Head of caudate nucleus (tissue), 42 donors: Measurements from ENCODE around the gene ZNF793.

ENCODE experiments used
- DNase-seq, 42 donors: peaks; one replicate each; pipeline versions ENCODE4 v3.0.0 to v3.0.0-alpha.2; 2020 to 2021; ENCODE audit warnings: mixed read lengths in 7 of 42
- intact Hi-C: fragments of 100-400 bp; cut with DNase I; formaldehyde crosslinking; loops from one replicate; pipeline ENCODE4 v1.15.0; 2022

The ZNF793 gene

DNA sequence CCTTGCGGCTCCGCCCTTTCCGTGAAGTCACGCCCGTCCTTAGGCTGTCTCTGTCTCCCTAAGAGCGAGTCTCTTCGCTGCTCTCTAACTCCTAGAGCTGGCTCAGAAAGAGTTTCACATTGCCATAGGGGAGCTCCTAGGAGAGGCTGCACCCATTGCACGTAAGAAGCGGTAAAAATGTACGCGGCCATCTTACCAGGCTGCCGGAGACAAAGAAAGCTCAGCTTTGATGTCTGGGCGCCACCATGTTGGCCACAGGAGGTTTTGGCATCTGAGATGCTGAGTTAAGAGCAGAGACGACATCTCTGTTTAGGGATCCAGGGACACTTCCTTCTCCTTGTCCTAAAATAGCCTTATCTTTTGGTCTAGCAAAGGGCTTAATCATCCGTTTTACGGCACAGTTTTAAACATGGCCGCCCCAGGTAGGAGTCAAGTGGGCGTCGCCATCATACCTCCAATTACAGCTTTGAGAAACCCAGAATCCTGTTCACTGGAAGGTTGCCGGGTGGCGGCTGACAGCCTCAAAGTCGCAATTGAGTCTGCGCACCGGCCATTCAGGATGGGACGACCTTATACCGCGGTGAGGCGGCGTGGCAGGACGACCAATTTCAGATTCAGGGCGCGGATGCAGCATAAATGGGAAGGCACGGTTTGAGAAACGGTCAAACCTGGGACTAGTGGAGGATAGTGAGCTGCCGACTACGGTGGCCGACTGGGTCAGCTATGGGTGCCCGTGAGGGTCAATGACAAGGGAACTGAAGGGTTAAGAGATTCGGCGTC is at the start of gene ZNF793:
Gene ZNF793, plus strand, starts transcription at position 553 of the 780 bp plus-strand sequence. CDS start 16,501 bp downstream, outside the sequence.
- intact Hi-C loops: loop anchor here (2.0 kb wide), 1 partner anchor 38 kb away; the partner anchor contains the start of gene ZNF570
- peak; percentile 75 to 93 (median 84) for DNase-seq

DNA sequence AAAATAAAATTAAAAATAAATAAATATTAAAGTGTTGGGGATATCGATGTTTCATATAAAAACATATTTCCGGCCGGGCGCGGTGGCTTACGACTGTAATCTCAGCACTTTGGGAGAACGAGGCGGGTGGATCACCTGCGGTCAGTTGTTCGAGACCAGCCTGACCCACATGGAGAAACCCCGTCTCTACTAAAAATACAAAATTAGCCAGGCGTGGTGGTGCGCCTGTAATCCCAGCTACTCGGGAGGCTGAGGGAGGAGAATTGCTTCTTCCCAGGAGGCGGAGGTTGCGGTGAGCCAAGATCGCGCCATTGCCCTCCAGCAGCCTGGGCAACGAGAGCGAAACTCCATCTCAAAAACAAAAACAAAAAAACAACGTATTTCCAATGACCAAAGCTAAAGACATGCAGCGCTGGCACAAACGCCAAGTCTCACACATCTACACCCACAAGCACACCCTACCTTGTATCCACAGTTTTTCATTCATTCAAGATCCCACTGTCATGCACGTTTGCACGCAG is 40.4 kb upstream of the ZNF793 start:
- intact Hi-C loops: loop anchor here (5.0 kb wide), 2 partner anchors 94 to 629 kb away; partner anchors contain the start of genes ZNF527 and ZNF790
- peak in 8 of 42 donors; percentile 0 to 29 (median 10) for DNase-seq

DNA sequence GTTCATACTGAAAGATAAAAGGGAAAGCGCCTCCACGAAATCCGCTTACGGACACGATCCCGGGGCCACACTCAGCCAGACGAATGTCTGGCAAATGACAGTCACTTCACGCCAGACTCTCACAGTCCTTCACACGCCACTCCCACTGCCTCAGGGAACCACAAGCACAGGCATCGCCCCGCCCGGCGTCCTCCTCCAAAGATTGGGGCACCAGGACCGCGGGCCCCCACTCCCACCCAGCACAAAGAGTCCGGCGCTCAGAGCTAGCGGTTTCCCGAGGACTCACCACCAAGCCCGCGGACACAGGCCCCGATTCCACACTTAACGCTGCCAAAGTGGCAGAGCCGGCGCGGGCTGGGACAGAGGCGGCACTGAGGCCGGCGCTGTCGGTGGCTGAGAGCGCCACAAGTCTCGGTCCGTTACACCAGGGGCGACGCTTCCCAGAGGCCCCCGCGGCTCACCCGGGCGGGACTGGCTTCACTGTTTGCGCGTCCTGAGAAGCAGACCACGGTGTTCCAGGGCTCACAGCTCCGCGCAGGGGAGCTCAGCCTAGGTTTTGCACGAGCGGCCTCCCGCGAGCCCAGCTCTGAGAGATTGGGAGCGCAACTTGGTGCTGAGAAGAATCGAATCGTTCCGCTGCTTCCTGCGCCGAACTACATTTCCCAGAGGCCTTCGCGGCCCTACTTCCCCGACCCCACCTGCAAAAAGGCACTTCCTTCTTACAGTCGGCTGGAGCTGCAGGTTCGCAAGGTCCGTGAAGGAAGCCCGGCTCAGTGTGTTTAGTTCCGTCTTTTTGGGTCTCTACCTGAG is 39.7 kb upstream of the ZNF793 start, which contains the start of gene ZNF569:
Gene ZNF569, minus strand, starts transcription at position 647 of the 810 bp plus-strand sequence. CDS start 22,523 bp downstream, outside the sequence.
- DNase-seq: peak; percentile 90 to 98 (median 95)
- intact Hi-C loops: loop anchor here (5.0 kb wide), 2 partner anchors 95 to 630 kb away; partner anchors contain the start of genes ZNF527 and ZNF790

DNA sequence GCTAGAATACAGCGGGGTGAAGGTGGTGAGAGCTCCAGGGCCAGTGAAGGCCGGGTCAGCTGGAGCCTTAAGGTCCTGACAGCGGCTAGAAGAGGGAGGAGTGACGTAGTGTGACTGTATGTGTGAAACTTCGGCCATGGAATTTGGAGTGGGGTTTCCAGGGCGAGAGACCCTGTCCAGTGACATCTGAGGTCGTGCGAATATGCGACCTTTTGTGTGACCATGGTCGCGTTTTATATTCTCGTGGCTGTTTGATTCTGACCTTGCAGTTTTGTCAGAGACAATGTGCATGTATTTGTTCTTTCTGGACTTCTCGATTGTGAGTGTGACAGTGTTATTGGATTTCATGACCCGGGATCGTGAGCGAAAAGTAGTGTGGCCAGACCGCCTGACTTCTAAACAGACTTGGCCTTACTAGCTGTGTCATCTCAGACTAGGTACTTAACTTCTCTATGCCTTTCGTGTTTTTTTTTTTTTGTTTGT is 39.1 kb upstream of the ZNF793 start:
- intact Hi-C loops: loop anchor here (2.0 to 5.0 kb wide), 3 partner anchors 39 to 630 kb away; partner anchors contain the start of genes ZNF527, ZNF790 and ZNF793
- DNase-seq: no peak

DNA sequence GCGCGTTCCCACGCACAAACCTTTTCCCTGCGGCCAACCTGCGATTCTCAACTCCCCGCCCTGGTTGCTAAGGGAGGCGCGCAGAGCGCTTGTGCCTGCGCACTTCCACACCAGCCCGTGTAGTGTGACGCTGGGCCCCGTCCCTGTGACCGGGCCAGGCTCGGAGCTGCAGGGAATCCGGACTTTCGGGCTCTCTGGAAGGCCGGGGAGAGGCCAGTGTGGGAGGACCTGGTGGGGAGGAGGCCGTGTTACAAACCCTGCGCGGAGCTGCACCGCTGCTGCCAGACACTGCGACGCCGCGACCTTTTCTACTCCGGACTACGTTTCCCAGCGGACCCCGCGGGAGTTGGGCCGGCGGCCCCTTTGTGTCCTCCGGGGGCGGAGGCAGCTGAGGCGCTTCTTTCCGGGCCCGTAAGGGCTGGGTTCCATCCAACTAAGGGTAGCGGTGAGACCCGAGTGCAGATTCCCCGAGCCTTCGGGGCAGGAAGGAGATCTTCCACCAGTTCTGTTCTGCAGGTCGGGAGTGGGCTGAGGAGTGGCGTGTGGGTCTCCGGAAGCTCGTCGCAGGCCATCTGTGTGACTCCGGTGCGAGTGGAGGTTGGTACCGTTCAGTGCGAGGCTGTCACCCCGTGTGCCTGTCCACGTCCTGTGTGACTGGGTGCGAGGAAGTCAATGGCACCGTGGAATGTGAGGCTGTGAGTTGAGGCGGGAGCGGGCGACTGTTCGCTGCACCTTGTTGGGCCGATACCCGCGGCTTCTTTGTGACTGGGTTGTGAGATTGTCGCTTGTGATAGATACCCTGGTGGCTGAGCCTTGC is 37.6 kb upstream of the ZNF793 start, which contains the start of gene ZNF570:
Gene ZNF570, plus strand, starts transcription at position 396 of the 817 bp plus-strand sequence. CDS start 999 bp downstream, outside the sequence.
- peak; percentile 85 to 97 (median 93) for DNase-seq

DNA sequence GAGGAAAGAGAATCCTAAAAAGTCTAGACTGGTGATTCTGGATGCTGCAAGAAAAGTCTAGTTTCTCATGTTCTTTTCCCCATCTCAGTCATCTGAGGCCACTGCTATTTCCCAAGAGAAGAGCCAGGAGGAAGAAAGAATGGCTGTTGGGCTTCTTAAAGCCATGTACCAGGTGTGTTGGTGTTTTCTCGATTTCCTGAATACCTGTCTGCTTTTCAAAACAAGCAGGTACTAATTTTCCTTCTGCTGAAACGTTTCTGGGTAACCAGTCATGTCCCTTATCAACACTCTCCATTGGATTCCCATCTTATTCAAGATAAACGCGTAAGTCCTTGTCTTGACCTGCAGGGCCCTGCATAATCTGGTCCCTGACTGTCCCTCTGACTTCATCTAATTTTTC is 36.5 kb upstream of the ZNF793 start:
- intact Hi-C loops: no loop called here
- DNase-seq: no peak

More for the DNA sequence above, 37.6 kb upstream of the ZNF793 start, which contains the start of gene ZNF570:
- intact Hi-C loops: loop anchor here (2.0 to 5.0 kb wide), 3 partner anchors 38 to 632 kb away; partner anchors contain the start of genes ZNF527, ZNF790 and ZNF793

DNA sequence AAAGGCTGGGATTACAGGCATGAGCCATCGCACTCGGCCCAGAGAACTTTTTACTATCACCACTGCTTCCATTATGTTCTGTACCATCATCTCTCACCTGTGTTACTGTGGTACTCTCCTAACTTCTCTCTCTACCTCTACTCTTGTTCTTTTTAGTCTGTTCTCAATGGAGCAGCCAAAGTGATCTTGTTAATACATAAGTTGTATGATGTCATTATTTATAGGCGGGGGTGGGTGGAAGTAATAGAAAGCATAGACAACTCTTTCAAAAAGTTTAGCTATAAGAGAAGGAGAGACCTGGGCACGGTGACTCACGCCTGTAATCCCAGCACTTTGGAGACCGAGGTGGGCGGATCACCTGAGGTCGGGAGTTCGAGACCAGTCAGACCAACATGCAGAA is 34.6 kb upstream of the ZNF793 start:
- no peak for DNase-seq
- intact Hi-C loops: no loop called here

DNA sequence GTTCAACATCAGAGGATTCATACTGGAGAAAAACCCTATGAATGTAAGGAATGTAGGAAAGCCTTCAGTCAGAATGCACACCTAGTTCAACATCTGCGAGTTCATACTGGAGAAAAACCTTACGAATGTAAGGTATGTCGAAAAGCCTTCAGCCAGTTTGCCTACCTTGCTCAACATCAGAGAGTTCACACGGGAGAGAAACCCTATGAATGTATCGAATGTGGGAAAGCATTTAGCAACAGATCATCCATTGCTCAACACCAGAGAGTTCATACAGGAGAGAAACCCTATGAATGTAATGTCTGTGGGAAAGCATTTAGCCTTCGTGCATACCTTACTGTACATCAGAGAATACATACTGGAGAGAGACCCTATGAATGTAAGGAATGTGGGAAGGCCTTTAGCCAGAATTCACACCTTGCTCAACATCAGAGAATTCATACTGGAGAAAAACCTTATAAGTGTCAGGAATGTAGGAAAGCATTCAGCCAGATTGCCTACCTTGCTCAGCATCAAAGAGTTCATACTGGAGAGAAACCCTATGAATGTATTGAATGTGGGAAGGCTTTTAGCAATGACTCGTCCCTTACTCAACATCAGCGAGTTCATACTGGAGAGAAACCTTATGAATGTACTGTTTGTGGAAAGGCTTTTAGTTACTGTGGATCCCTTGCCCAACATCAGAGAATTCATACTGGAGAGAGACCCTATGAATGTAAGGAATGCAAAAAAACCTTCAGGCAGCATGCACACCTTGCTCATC is 22.2 kb upstream of the ZNF793 start:
- intact Hi-C loops: no loop called here
- DNase-seq: no peak

DNA sequence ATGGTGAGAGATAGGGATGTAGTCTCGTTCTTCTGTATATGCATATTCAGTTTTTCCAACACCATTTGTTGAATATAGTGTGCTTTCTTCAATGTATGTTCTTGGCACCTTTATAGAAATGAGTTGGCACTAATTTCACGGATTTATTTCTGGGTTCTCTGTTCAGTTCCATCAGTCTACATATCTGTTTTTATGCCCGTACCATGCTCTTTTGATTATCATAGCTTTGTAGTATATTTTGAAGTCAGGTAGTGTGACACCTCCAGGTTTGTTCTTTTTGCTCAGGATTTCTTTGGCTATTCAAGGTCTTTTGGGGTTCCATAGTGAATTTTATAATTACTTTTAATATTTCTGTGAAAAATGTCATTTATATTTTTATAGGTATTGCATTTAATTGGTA is 14.5 kb upstream of the ZNF793 start:
- DNase-seq: no peak
- intact Hi-C loops: no loop called here

DNA sequence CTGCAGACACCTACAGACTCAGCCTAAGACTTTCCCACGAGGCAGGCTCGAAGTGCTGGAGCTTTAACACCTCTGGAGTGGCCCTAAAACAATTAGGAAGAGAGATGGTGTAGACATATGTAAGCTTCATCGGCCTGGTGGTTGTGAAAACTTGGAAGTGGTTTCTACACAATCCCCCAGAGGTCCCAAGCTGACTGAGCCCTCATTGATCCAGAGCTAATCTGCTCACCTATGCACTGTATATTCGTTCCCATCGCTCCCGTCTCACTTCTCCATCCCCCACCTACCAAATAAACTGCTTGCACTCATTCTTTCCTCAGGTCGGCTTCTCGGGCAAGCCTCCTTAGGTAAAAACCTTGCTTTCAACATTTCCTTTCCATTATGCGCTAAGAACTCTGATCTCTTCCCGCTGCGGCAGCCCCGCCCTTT is 767 bp upstream of the ZNF793 start:
- intact Hi-C loops: loop anchor here (2.0 kb wide), 1 partner anchor 37 kb away; the partner anchor contains the start of gene ZNF570
- DNase-seq: peak in 7 of 42 donors; percentile 2 to 18 (median 11)

DNA sequence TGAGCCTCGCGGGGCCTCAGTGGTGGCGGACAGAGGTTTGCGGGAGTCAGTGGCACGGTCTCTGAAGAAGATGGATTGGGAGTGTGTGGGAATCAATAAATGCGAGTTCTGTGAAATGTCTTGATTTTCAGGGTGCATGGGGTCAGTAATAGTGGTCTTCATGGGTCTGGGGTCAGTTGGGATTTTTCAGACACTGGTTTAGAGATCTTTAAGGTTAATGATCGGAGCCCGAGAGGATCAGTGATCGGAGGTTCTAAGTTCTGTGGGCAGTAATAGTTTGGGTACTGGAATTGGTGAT is 377 bp downstream of the ZNF793 start:
- intact Hi-C loops: loop anchor here (2.0 kb wide), 1 partner anchor 38 kb away; the partner anchor contains the start of gene ZNF570
- DNase-seq: peak in 3 of 42 donors; percentile 2 to 16 (median 4)

DNA sequence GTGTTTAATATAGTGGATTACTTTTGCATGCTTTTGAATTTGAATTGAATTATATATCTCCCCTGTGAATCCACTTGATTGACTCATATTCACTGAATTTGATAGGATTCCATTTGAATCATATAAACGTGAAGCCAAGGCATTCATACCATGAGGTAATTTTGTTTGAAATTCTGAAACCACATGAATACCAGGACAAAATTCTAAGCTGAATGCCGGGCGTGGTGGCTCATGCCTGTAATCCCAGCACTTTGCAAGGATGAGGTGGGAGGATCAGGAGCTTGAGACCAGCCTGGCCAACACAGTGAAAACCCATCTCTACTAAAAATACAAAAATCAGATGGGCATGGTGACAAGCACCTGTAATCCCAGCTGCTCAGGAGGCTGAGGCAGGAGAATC is 4.4 kb downstream of the ZNF793 start:
- intact Hi-C loops: no loop called here
- no peak for DNase-seq

DNA sequence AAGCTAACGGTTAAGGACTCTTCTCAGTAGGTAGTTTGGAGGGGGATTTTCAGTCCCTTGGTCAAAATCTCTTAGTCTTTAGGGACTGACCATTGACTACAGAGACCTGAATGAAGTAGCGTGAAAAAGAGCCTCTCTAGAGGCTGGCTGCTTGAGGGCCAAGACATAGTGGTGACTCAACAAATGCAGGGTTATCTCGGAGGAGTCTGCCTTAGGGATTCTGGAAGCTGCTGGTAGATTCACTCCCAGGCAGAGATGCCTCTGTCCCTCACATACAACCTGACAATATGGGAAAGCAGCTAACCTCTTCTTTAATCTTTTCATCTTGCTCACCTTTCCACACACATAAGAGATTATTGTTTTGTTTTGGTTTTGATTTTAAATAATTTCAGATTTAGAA is 5.1 kb downstream of the ZNF793 start:
- intact Hi-C loops: no loop called here
- no peak for DNase-seq

DNA sequence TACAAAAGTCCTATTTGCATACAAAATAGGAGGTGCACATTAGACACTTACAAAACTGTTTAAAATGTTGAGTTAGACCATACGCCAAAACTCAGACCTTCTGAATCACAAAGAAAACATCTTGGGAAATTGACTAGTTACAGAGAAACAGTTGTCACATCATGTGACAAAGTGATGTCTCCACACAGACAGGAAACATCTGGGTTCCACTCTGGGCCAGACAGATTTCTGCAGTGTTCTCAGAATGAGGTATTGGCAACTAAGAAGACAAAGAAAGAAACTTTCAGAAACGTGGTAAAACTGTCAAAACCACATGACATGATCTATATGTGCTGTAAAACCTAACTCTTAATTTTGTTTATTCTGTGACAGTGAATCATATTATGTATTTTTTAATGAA is 6.7 kb downstream of the ZNF793 start:
- intact Hi-C loops: no loop called here
- no peak for DNase-seq

DNA sequence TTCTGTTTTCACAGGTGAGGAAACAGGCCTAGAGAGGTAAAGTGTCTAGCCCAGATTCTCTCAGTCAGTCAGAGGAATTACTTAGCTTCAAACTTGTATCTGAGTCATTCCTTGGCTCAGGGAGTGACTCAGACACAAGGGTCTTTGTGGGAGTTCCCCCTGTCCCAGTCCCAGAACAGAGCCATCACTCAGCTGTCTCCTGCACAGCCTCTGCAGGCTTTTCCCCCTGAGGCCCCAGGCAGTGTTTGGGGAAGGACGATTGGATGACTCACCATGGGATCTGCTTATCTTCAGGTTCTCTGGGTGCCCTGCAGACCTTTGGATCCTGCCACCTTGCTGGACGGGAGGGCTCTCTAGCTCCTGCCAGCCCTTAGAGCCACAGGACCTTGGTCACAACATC is 13.2 kb downstream of the ZNF793 start:
- intact Hi-C loops: no loop called here

DNA sequence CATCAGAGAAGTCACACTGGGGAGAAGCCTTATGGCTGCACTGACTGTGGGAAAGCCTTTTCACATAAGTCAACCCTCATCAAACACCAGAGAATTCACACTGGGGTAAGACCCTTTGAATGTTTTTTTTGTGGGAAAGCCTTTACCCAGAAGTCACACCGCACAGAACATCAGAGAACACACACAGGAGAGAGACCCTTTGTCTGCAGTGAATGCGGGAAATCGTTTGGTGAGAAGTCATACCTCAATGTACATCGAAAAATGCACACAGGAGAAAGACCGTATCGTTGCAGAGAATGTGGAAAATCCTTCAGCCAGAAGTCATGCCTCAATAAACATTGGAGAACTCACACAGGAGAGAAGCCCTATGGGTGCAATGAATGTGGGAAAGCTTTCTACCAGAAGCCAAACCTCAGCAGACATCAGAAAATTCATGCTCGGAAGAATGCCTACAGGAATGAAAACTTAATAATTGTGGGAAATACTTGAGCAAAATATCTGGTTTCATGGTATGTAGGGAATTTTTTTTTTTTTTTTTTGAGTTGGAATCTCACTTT is 30.7 kb downstream of the ZNF793 start:
- intact Hi-C loops: no loop called here
- DNase-seq: no peak

More for the DNA sequence above, 13.2 kb downstream of the ZNF793 start:
- peak in 5 of 42 donors; percentile 10 to 60 (median 13) for DNase-seq
